ENCODE data around the gene GTF3A.

- no peak for TF ChIP-seq POLR2A (IDR thresholded peaks at IDR 0.05)
- TF ChIP-seq, protein P1, sequence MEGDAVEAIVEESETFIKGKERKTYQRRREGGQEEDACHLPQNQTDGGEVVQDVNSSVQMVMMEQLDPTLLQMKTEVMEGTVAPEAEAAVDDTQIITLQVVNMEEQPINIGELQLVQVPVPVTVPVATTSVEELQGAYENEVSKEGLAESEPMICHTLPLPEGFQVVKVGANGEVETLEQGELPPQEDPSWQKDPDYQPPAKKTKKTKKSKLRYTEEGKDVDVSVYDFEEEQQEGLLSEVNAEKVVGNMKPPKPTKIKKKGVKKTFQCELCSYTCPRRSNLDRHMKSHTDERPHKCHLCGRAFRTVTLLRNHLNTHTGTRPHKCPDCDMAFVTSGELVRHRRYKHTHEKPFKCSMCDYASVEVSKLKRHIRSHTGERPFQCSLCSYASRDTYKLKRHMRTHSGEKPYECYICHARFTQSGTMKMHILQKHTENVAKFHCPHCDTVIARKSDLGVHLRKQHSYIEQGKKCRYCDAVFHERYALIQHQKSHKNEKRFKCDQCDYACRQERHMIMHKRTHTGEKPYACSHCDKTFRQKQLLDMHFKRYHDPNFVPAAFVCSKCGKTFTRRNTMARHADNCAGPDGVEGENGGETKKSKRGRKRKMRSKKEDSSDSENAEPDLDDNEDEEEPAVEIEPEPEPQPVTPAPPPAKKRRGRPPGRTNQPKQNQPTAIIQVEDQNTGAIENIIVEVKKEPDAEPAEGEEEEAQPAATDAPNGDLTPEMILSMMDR (IDR thresholded peaks at IDR 0.05) = no peak
These were observed 39.1 kb downstream of the GTF3A start for GRCh38 chr13:27463500-27463899.
